GM12865 (cell line): ENCODE results near the gene CACNA1F.

Experiments
- DNase-seq: peaks from one replicate; pipeline ENCODE4 v3.0.0; 2010; ENCODE audit warnings: low read depth
- H3K4me3 ChIP-seq: 2 replicates; pipeline ENCODE4 v1.5.1; 2011; ENCODE audit warnings: mild to moderate bottlenecking, low read depth, low read length, control low read depth
- CTCF ChIP-seq: IDR thresholded peaks from 2 replicates; pipeline ENCODE4 v1.5.1; 2011; ENCODE audit warnings: low read length, control low read depth, low read depth, inconsistent platforms; ENCODE audit not compliant: insufficient read depth; ENCODE audit errors: missing control alignments

Gene CACNA1F

GRCh38 chrX:49233176-49233575 lies at the start of gene CACNA1F:
CACNA1F (minus strand) TSS chrX:49233340; CDS start chrX:49233309, 31 bp downstream.
- no peak within 1 kb of the TSS for H3K4me3 ChIP-seq
- no peak for DNase-seq
- TF ChIP-seq CTCF, result no peak

GRCh38 chrX:49282647-49283011 lies 49.5 kb upstream of the CACNA1F start:
- TF ChIP-seq CTCF, result no peak
- no peak overlapping the region for H3K4me3 ChIP-seq
- no peak for DNase-seq

- no peak for DNase-seq
- H3K4me3 ChIP-seq, result no peak overlapping the region
- TF ChIP-seq CTCF, result no peak
Observed at GRCh38 chrX:49278081-49278480, 44.9 kb upstream of the CACNA1F start.

- H3K4me3 ChIP-seq, result no peak overlapping the region
- no peak for DNase-seq
- TF ChIP-seq CTCF, result no peak
Observed at GRCh38 chrX:49277535-49277830, 44.3 kb upstream of the CACNA1F start.

GRCh38 chrX:49276671-49277534 lies 43.8 kb upstream of the CACNA1F start:
- DNase-seq, result no peak
- no peak for TF ChIP-seq CTCF
- no peak overlapping the region for H3K4me3 ChIP-seq

GRCh38 chrX:49276207-49276606 lies 43.1 kb upstream of the CACNA1F start:
- DNase-seq, result no peak
- TF ChIP-seq CTCF, result no peak
- H3K4me3 ChIP-seq, result no peak overlapping the region

- TF ChIP-seq CTCF, result no peak
- no peak for DNase-seq
Observed at GRCh38 chrX:49273181-49273727, 40.1 kb upstream of the CACNA1F start.

More at GRCh38 chrX:49273181-49273727, 40.1 kb upstream of the CACNA1F start:
- H3K4me3 ChIP-seq, result no peak overlapping the region
